Nephron (organoid): ENCODE data around the gene CDC42BPB.

ENCODE experiments used
- H3K27ac Mint-ChIP-seq, 3 experiments: 2 replicates each; pipeline ENCODE4 v1.8.0; 2020; ENCODE audit warnings: mixed read lengths in 3 of 3, mild to moderate bottlenecking in 2 of 3, moderate library complexity in 1 of 3
- H3K27me3 Mint-ChIP-seq: 2 replicates; pipeline ENCODE4 v1.8.0; 2021; ENCODE audit warnings: low read depth, mild to moderate bottlenecking, moderate library complexity, mixed read lengths
- H3K36me3 Mint-ChIP-seq: 2 replicates; pipeline ENCODE4 v1.8.0; 2020; ENCODE audit warnings: low read depth, mixed read lengths
- H3K4me1 Mint-ChIP-seq: 2 replicates; pipeline ENCODE4 v1.8.0; 2020; ENCODE audit warnings: mixed read lengths
- H3K4me3 Mint-ChIP-seq, 3 experiments: 2 replicates each; pipeline ENCODE4 v1.8.0; 2020; ENCODE audit warnings: mild to moderate bottlenecking in 3 of 3, mixed read lengths in 3 of 3, moderate library complexity in 2 of 3
- H3K9me3 Mint-ChIP-seq: 2 replicates; pipeline ENCODE4 v1.8.0; 2020; ENCODE audit warnings: mixed read lengths
- TF ChIP-seq, protein P1 (sequence below), 3 experiments: fragments of 200-600 bp; sonication (generic); IDR thresholded peaks; one replicate each; pipeline ENCODE4 v1.5.0; 2021; ENCODE audit warnings: antibody characterized with exemption in 3 of 3; ENCODE audit not compliant: unreplicated experiment in 3 of 3

CDC42BPB gene

DNA sequence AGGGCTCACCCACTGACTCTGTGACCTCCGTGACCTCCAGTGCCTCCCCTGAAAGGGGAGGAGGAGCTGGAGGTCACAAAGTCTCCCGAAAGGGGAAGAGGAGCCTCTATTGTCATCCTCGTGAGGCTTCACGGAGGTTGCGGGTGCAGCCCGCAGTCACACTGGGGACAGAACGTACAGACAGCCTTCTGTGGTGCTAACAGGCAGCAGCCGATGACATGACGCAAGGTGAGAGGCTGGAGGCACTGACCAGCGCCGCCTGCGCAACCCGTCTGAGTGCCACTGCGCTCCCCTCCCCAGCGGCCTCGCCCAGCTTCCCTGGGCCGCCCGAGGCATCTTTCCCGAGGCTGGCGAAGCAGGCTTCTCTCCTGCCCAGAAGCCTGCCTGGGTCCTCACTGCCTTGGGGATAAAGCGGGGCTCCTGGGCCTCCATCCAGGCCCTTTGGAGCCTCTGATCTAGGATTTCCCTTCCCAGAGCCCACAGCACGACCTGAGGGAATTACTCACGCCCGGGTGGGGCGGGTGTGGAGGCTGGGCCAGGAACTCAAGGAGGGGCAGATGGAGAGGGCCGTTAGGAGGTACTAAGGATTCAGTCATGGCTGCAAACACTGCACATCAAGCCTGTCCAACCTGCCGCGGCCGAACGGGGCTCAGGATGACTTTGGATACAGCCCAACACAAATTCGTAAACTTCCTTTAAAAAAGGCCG lies 14.3 kb upstream of the CDC42BPB start:
- no peak overlapping the region for H3K27ac Mint-ChIP-seq

DNA sequence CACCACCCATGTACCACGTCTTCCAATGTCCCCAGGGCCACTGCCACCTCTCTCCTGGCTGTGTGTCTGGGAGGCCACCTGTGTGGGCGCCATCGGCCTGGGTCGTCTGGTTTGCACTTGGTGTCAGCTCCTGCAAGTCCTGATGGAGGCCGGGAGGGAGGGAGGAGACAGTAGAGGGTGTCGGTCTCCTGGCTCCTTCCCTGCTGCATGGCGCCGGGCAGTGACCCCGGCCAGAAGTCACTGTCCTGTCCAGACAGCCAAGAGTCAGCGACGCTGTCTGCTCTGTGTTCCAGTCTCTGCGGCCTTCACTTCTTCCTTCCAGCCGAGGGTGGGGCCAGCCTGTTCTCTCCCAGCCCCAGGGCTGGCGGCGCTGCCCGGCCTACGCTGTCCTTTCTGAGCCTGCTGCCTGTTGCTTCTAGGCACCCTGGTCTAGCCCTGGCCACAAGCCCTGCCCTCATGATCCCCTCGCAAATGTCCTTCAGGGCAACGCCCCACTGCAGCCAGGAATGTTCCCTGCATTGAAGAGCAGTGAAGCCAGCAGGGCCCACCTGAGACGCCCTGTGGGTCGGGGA lies 13.7 kb upstream of the CDC42BPB start:
- no peaks in the 10 kb centered on the region for H3K36me3 Mint-ChIP-seq
- H3K27me3 Mint-ChIP-seq = peaks cover 4% of the 10 kb centered on the region
- H3K27ac Mint-ChIP-seq = no peak overlapping the region
- H3K9me3 Mint-ChIP-seq = no peaks in the 10 kb centered on the region
- H3K4me3 Mint-ChIP-seq = no peak overlapping the region
- TF ChIP-seq, protein P1, sequence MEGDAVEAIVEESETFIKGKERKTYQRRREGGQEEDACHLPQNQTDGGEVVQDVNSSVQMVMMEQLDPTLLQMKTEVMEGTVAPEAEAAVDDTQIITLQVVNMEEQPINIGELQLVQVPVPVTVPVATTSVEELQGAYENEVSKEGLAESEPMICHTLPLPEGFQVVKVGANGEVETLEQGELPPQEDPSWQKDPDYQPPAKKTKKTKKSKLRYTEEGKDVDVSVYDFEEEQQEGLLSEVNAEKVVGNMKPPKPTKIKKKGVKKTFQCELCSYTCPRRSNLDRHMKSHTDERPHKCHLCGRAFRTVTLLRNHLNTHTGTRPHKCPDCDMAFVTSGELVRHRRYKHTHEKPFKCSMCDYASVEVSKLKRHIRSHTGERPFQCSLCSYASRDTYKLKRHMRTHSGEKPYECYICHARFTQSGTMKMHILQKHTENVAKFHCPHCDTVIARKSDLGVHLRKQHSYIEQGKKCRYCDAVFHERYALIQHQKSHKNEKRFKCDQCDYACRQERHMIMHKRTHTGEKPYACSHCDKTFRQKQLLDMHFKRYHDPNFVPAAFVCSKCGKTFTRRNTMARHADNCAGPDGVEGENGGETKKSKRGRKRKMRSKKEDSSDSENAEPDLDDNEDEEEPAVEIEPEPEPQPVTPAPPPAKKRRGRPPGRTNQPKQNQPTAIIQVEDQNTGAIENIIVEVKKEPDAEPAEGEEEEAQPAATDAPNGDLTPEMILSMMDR (IDR thresholded peaks at IDR 0.05; ENCODE audit: unreplicated experiment in 3 of 3) = no peak
- H3K4me1 Mint-ChIP-seq = peaks cover 12% of the 10 kb centered on the region

More for the DNA sequence above, 14.3 kb upstream of the CDC42BPB start:
- no peaks in the 10 kb centered on the region for H3K9me3 Mint-ChIP-seq
- no peak overlapping the region for H3K4me3 Mint-ChIP-seq
- H3K4me1 Mint-ChIP-seq = peaks cover 12% of the 10 kb centered on the region
- TF ChIP-seq, protein P1 (IDR thresholded peaks at IDR 0.05; ENCODE audit: unreplicated experiment in 3 of 3) = no peak
- no peaks in the 10 kb centered on the region for H3K36me3 Mint-ChIP-seq
- peaks cover 4% of the 10 kb centered on the region for H3K27me3 Mint-ChIP-seq

DNA sequence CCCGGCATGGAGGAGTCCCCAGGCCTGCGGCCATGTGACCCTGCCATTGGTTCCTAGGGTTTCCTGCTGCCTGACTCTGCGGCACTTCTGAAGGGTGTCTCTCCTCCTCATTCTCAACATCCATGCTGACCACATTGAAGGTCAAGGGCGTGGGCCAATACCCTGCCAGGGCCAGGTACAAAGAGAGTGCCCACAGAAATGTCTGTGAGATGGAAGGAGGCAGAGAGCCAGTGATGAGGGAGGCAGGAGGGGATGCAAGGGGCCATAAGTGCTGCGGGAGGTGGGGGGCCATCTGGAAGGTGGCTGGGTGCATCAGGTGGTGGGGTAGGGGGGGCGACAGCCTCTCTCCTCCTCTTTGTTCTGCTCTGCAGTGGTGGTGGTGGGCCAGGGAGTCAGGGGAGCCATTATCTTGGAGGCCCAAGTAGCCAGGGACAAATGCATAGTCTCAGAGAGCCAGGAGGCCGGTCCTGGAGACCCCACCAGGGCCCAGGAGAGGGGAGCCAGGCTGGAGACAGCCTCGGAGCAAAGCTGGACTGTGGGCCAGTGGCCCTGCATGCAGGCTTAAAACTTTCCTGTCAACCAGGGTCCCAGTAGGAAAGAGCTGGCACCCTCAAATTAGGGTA lies 13.0 kb upstream of the CDC42BPB start:
- Mint-ChIP-seq H3K4me3 (no peak overlapping the region), H3K36me3 (no peaks in the 10 kb centered on the region), H3K27me3 (peaks cover 4% of the 10 kb centered on the region), H3K27ac (no peak overlapping the region), H3K4me1 (peaks cover 12% of the 10 kb centered on the region), H3K9me3 (no peaks in the 10 kb centered on the region)
- TF ChIP-seq, protein P1 (IDR thresholded peaks at IDR 0.05; ENCODE audit: unreplicated experiment in 3 of 3) = no peak

DNA sequence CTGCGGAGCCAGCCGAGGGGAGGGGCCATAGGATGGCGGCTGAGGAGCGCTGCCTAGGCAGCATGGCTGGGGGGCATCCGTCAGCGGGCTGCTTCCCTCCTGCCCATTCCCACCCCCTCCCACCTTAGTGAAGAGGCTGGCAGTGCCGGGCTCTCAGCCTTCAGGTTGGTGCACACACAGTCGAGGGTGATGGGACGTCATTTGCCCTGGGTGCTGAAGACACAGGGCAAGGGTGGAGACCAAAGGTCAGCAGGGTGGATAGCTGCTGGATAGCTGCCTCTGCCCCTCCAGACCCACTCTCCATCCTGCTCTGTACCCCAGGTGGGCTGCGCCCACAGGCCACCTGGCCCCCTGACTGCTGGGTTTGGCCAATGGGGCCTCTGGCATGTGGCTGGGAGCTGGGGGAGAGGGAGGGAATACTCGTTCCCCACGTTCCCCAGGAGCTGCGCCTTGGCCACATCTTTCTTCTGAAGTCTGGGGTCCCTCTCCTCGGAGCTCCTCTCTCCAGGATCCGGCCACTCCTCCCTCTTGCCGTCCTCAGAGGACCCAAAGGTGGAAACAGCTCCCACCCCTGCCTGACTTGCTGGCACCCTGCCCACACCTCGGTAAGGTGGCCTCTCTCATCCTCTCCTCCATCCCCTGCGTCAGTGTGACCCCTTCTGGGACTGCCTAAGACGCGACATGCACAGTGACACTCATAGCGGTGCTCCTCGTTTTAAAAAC lies 11.2 kb upstream of the CDC42BPB start:
- Mint-ChIP-seq H3K27me3 (peaks cover 7% of the 10 kb centered on the region), H3K4me1 (peaks cover 7% of the 10 kb centered on the region), H3K9me3 (no peaks in the 10 kb centered on the region), H3K4me3 (no peak overlapping the region), H3K27ac (no peak overlapping the region), H3K36me3 (no peaks in the 10 kb centered on the region)
- TF ChIP-seq, protein P1 (IDR thresholded peaks at IDR 0.05; ENCODE audit: unreplicated experiment in 3 of 3) = no peak

DNA sequence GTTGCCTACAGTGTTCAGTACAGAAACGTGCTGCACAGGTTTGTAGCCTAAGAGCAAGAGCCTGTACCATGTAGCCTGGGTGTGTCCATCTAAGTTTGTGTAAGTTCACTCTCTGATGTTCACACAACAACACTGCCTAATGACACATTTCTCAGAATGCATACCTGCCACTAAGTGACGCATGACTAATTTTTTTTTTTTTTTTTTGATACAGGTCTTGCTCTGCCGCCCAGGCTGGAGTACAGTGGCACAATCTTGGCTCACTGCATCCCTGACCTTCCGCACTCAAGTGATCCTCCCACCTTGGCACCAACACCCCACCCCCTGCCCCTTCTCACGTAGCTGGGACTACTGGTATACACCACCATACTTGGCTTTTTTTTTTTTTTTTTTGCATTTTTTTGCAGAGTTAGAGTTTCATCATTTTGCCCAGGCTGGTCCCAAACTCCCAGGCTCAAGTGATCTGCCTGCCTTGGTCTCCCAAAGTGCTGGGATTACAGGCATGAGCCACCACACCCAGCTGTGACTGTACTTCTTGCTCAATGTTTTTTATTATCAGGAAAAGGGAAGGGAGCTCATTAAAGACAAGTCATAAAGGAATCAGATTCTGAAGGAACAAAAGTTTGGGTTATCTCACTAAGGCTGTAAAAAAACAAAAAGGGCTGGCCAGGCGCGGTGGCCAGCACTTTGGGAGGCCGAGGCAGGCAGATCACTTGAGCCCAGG lies 10.0 kb upstream of the CDC42BPB start:
- H3K4me3 Mint-ChIP-seq = no peak overlapping the region
- TF ChIP-seq, protein P1 (IDR thresholded peaks at IDR 0.05; ENCODE audit: unreplicated experiment in 3 of 3) = no peak
- peaks cover 7% of the 10 kb centered on the region for H3K27me3 Mint-ChIP-seq
- peak overlapping the region in 2 of 3 experiments; percentile 71 to 75 for H3K27ac Mint-ChIP-seq
- no peaks in the 10 kb centered on the region for H3K9me3 Mint-ChIP-seq
- H3K4me1 Mint-ChIP-seq = peaks cover 7% of the 10 kb centered on the region
- no peaks in the 10 kb centered on the region for H3K36me3 Mint-ChIP-seq
